Heart right ventricle (tissue), 16 donors: ENCODE data around the gene FMO2. TPM values are rescaled to one million over a fixed set of nuclear protein-coding genes. Genes with fewer than 3 reads are reported as not detected.

ENCODE experiments used
- ATAC-seq, 8 donors: fragments of 200-7000 bp; cut with Tn5 transposase; one replicate each; pipeline ENCODE4 v1.9.1; 2020; ENCODE audit warnings: mild to moderate bottlenecking in 8 of 8, moderate library complexity in 8 of 8, moderate number of reproducible peaks in 1 of 8
- DNase-seq, 2 donors: peaks; one replicate each; pipeline ENCODE4 v3.0.0-alpha.2; 2020
- H3K27ac ChIP-seq, 10 donors: fragments of 200-600 bp; sonication (generic) in 2 of 10; one replicate each; pipeline versions ENCODE4 v1.5.0 to v1.8.0; 2020 to 2022; ENCODE audit warnings: mild to moderate bottlenecking in 3 of 10
- H3K27me3 ChIP-seq, 7 donors: fragments of 200-600 bp; one replicate each; pipeline ENCODE4 v1.8.0; 2021 to 2022; ENCODE audit warnings: mild to moderate bottlenecking in 2 of 7
- H3K36me3 ChIP-seq, 9 donors: fragments of 200-600 bp; sonication (generic) in 1 of 9; one replicate each; pipeline versions ENCODE4 v1.5.0 to v1.8.0; 2020 to 2022; ENCODE audit warnings: mild to moderate bottlenecking in 2 of 9
- H3K4me1 ChIP-seq, 9 donors: fragments of 200-600 bp; sonication (generic) in 1 of 9; one replicate each; pipeline versions ENCODE4 v1.5.0 to v1.8.0; 2020 to 2022; ENCODE audit warnings: mild to moderate bottlenecking in 4 of 9
- H3K4me3 ChIP-seq, 10 donors: fragments of 200-600 bp; sonication (generic) in 2 of 10; one replicate each; pipeline versions ENCODE4 v1.5.0 to v1.8.0; 2020 to 2022; ENCODE audit warnings: mild to moderate bottlenecking in 7 of 10, moderate library complexity in 2 of 10
- H3K9me3 ChIP-seq, 11 donors: fragments of 200-600 bp in 10 of 11; sonication (generic) in 2 of 11; one replicate each; pipeline versions ENCODE4 v1.5.0 to v1.8.0; 2013 to 2022; ENCODE audit warnings: mild to moderate bottlenecking in 2 of 11, control low read depth in 1 of 11, moderate library complexity in 1 of 11
- WGBS, 2 donors: extraction: QIAGEN DNeasy Blood & Tissue Kit; methylation state at CpG; one replicate each; pipeline ENCODE4 v1.1.7; 2013; ENCODE audit warnings: inconsistent platforms in 1 of 2; 5-methylcytosine and 5-hydroxymethylcytosine counted together
- intact Hi-C, 10 donors: fragments of 100-400 bp; cut with DNase I; formaldehyde crosslinking; loops; one replicate each; pipeline versions ENCODE4 v1.11.1 to v1.14.2; 2022
- polyA plus RNA-seq, 2 donors: library from polyadenylated mRNA; stranded (reverse); fragments of 200-250 nt; gene quantifications; one replicate each; pipeline ENCODE4 v1.2.3, GENCODE V29; 2013
- total RNA-seq, 10 donors: library from RNA; stranded (reverse); fragmentation: NEBNext Ultra II Directional in 3 of 10; extraction: Animal tissue kit (Norgen Biotek cat#: 25700) in 3 of 10; gene quantifications; one replicate each; pipeline versions ENCODE4 v1.2.1 to v1.2.4, GENCODE V29; 2021 to 2023
- TF ChIP-seq, protein P1 (sequence below), 9 donors: fragments of 200-600 bp; sonication (generic) in 2 of 9; IDR thresholded peaks; one replicate each; pipeline versions ENCODE4 v1.5.0 to v1.8.0; 2021 to 2022; ENCODE audit warnings: antibody characterized with exemption in 9 of 9, mild to moderate bottlenecking in 5 of 9, moderate library complexity in 1 of 9
- donor health status: Arrhythmogenic right ventricular cardiomyopathy.
- donor health status: ischemic (EF 13 %, LVEDD 7.1; RV severe dilation, severe dysfunction).
- donor health status: healthy with polysubstance abuse.
- donor health status: DM: no; HTN: yes; CAD: no.
- donor health status: DM: no; HTN: no; CAD: no.
- donor health status: ischemic (EF 25% LVEDD 6.9; RV normal size, moderate dysfunction).
- donor health status: ischemic (EF 25% LVEDD 5.7; RV mildly dilated, moderate dysfunction).
- donor health status: healthy.
- donor health status: DM: yes; HTN: yes; CAD: no.
- donor health status: Ischemic cardiomyopathy.
- donor health status: ischemic (EF 35%, LVEDD 5.7; RV mildly dilated, moderate dysfunction).
- donor health status: nonischemic (EF 11% LVEDD 7.7; RV severe dilation, severe dysfunction).
- donor health status: DM: yes; HTN: yes; CAD: no.
- donor health status: PGD.
- donor health status: ischemic (EF 29% LVEDD 5.4; RV normal size, mild dysfunction).
- donor health status: nonischemic (EF 23%, LVEDD 6.1; RV moderate dilation, normal function).

The FMO2 gene
- total and polyA plus RNA-seq, 12 donors, result 7.6 to 78.5 (median 28.7) TPM

DNA sequence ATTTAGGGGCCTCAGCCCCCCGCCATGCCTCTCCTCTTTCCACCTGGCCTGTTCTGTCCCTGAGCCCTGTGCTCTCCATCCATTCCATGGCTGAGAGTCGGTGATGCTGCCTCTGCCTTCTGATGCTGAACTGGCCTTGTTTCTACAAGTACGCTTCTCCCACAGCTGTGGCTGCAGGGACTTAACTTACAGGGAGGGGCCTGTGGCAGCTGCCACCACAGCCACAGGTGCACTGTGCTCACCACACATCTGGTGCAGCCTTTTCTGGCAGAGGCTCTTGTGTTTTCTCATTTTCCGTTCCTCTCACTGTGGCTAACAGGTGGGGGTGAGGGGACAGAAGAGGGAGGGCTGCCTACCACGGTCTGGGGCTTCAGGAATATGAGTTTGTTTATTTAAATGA is 67.4 kb downstream of the FMO2 start:
- H3K27me3 ChIP-seq, result peaks cover 0 to 29% (median 14%) of the 10 kb centered on the region in 7 donors
- TF ChIP-seq, protein P1, sequence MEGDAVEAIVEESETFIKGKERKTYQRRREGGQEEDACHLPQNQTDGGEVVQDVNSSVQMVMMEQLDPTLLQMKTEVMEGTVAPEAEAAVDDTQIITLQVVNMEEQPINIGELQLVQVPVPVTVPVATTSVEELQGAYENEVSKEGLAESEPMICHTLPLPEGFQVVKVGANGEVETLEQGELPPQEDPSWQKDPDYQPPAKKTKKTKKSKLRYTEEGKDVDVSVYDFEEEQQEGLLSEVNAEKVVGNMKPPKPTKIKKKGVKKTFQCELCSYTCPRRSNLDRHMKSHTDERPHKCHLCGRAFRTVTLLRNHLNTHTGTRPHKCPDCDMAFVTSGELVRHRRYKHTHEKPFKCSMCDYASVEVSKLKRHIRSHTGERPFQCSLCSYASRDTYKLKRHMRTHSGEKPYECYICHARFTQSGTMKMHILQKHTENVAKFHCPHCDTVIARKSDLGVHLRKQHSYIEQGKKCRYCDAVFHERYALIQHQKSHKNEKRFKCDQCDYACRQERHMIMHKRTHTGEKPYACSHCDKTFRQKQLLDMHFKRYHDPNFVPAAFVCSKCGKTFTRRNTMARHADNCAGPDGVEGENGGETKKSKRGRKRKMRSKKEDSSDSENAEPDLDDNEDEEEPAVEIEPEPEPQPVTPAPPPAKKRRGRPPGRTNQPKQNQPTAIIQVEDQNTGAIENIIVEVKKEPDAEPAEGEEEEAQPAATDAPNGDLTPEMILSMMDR (IDR thresholded peaks at IDR 0.05), result no peak
- no peaks in the 10 kb centered on the region for H3K9me3 ChIP-seq
- no peak for ATAC-seq
- 80 to 91% methylated on average over 5 of the region's 5 CpGs for WGBS, 2 donors
- intact Hi-C loops, result loop anchor here in 1 of 10 donors (5.0 kb wide), 1 partner anchor 60 kb away; the partner anchor contains the start of gene FMO4
- H3K36me3 ChIP-seq, result no peaks in the 10 kb centered on the region
- H3K27ac ChIP-seq, result no peak overlapping the region
- peaks cover 0 to 23% (median 11%) of the 10 kb centered on the region in 9 donors for H3K4me1 ChIP-seq
- no peak for DNase-seq
- no peak overlapping the region for H3K4me3 ChIP-seq

- Histone ChIP-seq H3K4me1 (peaks cover 0 to 37% (median 12%) of the 10 kb centered on the region in 9 donors), H3K4me3 (no peak overlapping the region), H3K9me3 (no peaks in the 10 kb centered on the region), H3K27ac (no peak overlapping the region), H3K27me3 (peaks cover 0 to 29% (median 14%) of the 10 kb centered on the region in 7 donors), H3K36me3 (no peaks in the 10 kb centered on the region)
- intact Hi-C loops, result loop anchor here in 2 of 10 donors (5.0 kb wide), 1 partner anchor 57 kb away; the partner anchor contains the start of gene FMO4 (in 2 of the 2)
- 82 to 86% methylated on average over 4 of the region's 4 CpGs for WGBS, 2 donors
- ATAC-seq (no peak), DNase-seq (no peak)
- TF ChIP-seq, protein P1 (IDR thresholded peaks at IDR 0.05), result no peak
These were observed 69.8 kb downstream of the FMO2 start for GRCh38 chr1:171254859-171255258.

GRCh38 chr1:171256940-171257606 is 72.0 kb downstream of the FMO2 start:
- ATAC-seq (peak in 4 of 8 donors; percentile 11 to 64 (median 24)), DNase-seq (no peak)
- no peaks in the 10 kb centered on the region for H3K36me3 ChIP-seq
- peaks cover 0 to 22% (median 7%) of the 10 kb centered on the region in 9 donors for H3K4me1 ChIP-seq
- WGBS, 2 donors, result 45 to 48% methylated on average over 8 of the region's 8 CpGs
- H3K9me3 ChIP-seq, result no peaks in the 10 kb centered on the region
- peak overlapping the region in 5 of 10 donors; percentile 7 to 58 (median 39) for H3K27ac ChIP-seq
- intact Hi-C loops, result loop anchor here in 1 of 10 donors (5.0 kb wide), 1 partner anchor 55 kb away; the partner anchor contains the start of gene FMO4
- peaks cover 0 to 18% (median 10%) of the 10 kb centered on the region in 7 donors for H3K27me3 ChIP-seq
- no peak overlapping the region for H3K4me3 ChIP-seq
- TF ChIP-seq, protein P1 (IDR thresholded peaks at IDR 0.05), result no peak

DNA sequence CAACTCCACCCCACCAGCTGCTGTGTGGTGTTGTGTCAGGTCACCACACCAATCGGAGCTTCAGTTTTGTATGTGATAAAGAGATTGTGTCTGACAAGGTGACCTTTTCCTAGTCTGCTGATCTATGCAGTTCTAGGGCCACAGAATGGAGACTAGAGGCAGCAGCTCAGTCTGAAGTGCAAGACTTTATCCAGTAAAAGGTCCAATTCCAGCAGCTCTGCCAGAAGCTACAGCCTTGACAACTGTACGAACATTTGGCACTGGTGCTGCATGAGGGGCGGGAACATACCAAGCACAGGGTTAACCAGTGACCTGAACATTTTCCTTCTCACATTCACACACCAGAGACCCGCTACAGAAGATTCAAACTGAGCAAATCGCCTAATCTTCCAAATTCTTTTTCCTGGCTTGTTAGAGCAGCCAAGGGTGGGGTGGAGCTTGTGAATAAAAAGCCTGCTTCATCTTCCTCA is 72.5 kb downstream of the FMO2 start:
- Histone ChIP-seq H3K9me3 (no peaks in the 10 kb centered on the region), H3K27ac (peak overlapping the region in 5 of 10 donors; percentile 31 to 62 (median 42)), H3K4me1 (peaks cover 0 to 21% (median 7%) of the 10 kb centered on the region in 9 donors), H3K4me3 (peak overlapping the region in 1 of 10 donors; percentile 17), H3K27me3 (peaks cover 0 to 18% (median 5%) of the 10 kb centered on the region in 7 donors), H3K36me3 (no peaks in the 10 kb centered on the region)
- TF ChIP-seq, protein P1 (IDR thresholded peaks at IDR 0.05), result no peak
- 60 to 67% methylated on average over 5 of the region's 5 CpGs for WGBS, 2 donors
- intact Hi-C loops, result loop anchor here in 1 of 10 donors (5.0 kb wide), 1 partner anchor 55 kb away; the partner anchor contains the start of gene FMO4
- ATAC-seq (peak in 6 of 8 donors; percentile 20 to 46 (median 36)), DNase-seq (no peak)
